MM.1S (cell line): ENCODE results near the gene PLEKHG1.

Experiments
- EZH2 ChIP-seq: fragments of 300-600 bp; sonication (generic); optimal IDR thresholded peaks from 2 replicates; pipeline ENCODE3; 2017; ENCODE audit warnings: low read depth, mild to moderate bottlenecking, antibody characterized with exemption, low read length, mixed read lengths
- EZH2phosphoT487 ChIP-seq: fragments of 300-600 bp; sonication (generic); IDR thresholded peaks from 2 replicates; pipeline ENCODE4 v1.6.1; 2018; ENCODE audit warnings: antibody characterized with exemption, low read length
- TF ChIP-seq, protein P1 (sequence below): fragments of 300-600 bp; sonication (generic); IDR thresholded peaks from 2 replicates; pipeline ENCODE4 v1.5.1; 2016; ENCODE audit warnings: antibody characterized with exemption, low read length, mixed read lengths

DNA sequence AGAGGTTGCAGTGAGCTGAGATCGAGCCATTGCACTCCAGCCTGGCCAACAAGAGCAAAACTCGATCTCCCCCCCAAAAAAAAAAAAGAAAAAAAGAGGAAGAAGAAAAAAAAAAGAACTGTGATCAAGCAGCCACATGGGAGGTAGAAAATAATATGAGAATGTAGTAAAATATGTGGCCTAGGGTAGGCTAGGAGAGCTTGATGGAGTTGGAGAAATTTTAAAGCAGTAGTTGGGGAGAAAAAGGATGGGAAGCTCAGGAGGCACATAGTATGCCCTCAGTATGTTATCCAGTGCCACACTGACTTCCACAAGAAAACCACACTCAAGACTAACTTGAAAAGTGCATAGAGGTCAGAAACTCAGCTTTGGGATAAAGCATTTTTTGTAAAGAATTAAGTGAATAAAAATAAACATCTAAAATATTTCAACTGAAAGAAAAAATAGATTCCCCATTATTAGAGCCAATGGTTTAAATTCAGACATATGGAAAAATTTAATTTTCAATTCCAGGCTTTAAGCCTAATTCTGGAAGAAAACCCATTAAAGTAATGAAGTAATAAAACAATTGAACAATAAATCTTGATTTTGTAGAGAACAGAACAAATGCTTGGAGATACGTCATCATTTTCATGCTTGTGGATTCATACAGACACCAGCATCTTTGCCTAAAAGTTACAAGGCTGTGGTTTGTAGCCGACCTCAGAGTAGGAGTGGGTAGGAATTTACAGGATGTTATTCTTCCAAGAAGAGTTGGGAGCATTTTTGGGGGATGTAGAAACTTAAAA lies 34.7 kb downstream of the PLEKHG1 start:
- TF ChIP-seq, protein P1, sequence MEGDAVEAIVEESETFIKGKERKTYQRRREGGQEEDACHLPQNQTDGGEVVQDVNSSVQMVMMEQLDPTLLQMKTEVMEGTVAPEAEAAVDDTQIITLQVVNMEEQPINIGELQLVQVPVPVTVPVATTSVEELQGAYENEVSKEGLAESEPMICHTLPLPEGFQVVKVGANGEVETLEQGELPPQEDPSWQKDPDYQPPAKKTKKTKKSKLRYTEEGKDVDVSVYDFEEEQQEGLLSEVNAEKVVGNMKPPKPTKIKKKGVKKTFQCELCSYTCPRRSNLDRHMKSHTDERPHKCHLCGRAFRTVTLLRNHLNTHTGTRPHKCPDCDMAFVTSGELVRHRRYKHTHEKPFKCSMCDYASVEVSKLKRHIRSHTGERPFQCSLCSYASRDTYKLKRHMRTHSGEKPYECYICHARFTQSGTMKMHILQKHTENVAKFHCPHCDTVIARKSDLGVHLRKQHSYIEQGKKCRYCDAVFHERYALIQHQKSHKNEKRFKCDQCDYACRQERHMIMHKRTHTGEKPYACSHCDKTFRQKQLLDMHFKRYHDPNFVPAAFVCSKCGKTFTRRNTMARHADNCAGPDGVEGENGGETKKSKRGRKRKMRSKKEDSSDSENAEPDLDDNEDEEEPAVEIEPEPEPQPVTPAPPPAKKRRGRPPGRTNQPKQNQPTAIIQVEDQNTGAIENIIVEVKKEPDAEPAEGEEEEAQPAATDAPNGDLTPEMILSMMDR = no peak
- no peak for TF ChIP-seq EZH2
- TF ChIP-seq EZH2phosphoT487 = no peak
